ENCODE results near the gene RBMS3.

GRCh38 chr3:29802057-29802456 lies 521.2 kb downstream of the RBMS3 start:
- TF ChIP-seq, protein P1, sequence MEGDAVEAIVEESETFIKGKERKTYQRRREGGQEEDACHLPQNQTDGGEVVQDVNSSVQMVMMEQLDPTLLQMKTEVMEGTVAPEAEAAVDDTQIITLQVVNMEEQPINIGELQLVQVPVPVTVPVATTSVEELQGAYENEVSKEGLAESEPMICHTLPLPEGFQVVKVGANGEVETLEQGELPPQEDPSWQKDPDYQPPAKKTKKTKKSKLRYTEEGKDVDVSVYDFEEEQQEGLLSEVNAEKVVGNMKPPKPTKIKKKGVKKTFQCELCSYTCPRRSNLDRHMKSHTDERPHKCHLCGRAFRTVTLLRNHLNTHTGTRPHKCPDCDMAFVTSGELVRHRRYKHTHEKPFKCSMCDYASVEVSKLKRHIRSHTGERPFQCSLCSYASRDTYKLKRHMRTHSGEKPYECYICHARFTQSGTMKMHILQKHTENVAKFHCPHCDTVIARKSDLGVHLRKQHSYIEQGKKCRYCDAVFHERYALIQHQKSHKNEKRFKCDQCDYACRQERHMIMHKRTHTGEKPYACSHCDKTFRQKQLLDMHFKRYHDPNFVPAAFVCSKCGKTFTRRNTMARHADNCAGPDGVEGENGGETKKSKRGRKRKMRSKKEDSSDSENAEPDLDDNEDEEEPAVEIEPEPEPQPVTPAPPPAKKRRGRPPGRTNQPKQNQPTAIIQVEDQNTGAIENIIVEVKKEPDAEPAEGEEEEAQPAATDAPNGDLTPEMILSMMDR (IDR thresholded peaks at IDR 0.05; ENCODE audit: control extremely low read depth in 1 of 3, insufficient read depth in 1 of 3, low read depth in 1 of 3, low read length in 3 of 3) = no peak
- TF ChIP-seq RBBP5 (IDR thresholded peaks at IDR 0.05; ENCODE audit: borderline replicate concordance, low read depth, low read length) = no peak
- no peak for TF ChIP-seq POLR2AphosphoS5 (IDR thresholded peaks at IDR 0.05; ENCODE audit: low read depth, low read length)
- no peak for TF ChIP-seq SRF (IDR thresholded peaks at IDR 0.05; ENCODE audit: low read depth, low read length)
- no peak for TF ChIP-seq POLR2A (IDR thresholded peaks at IDR 0.05; ENCODE audit: control extremely low read depth in 1 of 2, low read depth in 2 of 2, low read length in 2 of 2)
- no peak for TF ChIP-seq ATF3 (IDR thresholded peaks at IDR 0.05; ENCODE audit: insufficient read depth, low read depth, low read length)
- no peak for TF ChIP-seq CHD2 (IDR thresholded peaks at IDR 0.05; ENCODE audit: low read length)
- no peak for TF ChIP-seq EGR1 (IDR thresholded peaks at IDR 0.05; ENCODE audit: borderline replicate concordance, low read depth, low read length)
- TF ChIP-seq BACH1 (IDR thresholded peaks at IDR 0.05; ENCODE audit: low read length) = no peak
- no peak for TF ChIP-seq ATF2 (IDR thresholded peaks at IDR 0.05; ENCODE audit: low read length)
- TF ChIP-seq EP300 (IDR thresholded peaks at IDR 0.05; ENCODE audit: borderline replicate concordance in 1 of 2, low read depth in 2 of 2, low read length in 2 of 2) = no peak
- no peak for TF ChIP-seq SAP30 (IDR thresholded peaks at IDR 0.05; ENCODE audit: insufficient read depth, insufficient replicate concordance, low read length)
- TF ChIP-seq YY1 (IDR thresholded peaks at IDR 0.05; ENCODE audit: low read depth, low read length) = no peak
